Osteoblast (primary cell): ENCODE measurements around the gene MYLK4. TPM values are rescaled to one million over a fixed set of nuclear protein-coding genes. Genes with fewer than 3 reads are reported as not detected.
A peak's percentile ranks its signal among the peaks of the same experiment; 100 is the strongest.

Experiments used
- DNase-seq: peaks from one replicate; pipeline ENCODE4 v3.0.0; 2011; ENCODE audit warnings: low spot score, mixed read lengths; ENCODE audit not compliant: insufficient read length; ENCODE audit errors: missing footprints
- H2AFZ ChIP-seq: 2 replicates; pipeline ENCODE4 v1.6.0; 2011; ENCODE audit warnings: mild to moderate bottlenecking, low read length
- H3K27ac ChIP-seq: 2 replicates; pipeline ENCODE4 v1.5.1; 2011; ENCODE audit warnings: mild to moderate bottlenecking, low read depth, low read length, moderate library complexity
- H3K27me3 ChIP-seq: 2 replicates; pipeline ENCODE4 v1.6.0; 2012; ENCODE audit warnings: mild to moderate bottlenecking, control low read depth, inconsistent platforms, low read length, moderate library complexity; ENCODE audit not compliant: insufficient read depth
- H3K36me3 ChIP-seq: 2 replicates; pipeline ENCODE4 v1.5.1; 2011; ENCODE audit warnings: mild to moderate bottlenecking, low read length, control low read depth, moderate library complexity; ENCODE audit not compliant: insufficient read depth
- H3K4me1 ChIP-seq: 2 replicates; pipeline ENCODE4 v1.5.1; 2011; ENCODE audit warnings: mild to moderate bottlenecking, low read length, control low read depth, moderate library complexity; ENCODE audit not compliant: insufficient read depth
- H3K4me2 ChIP-seq: 2 replicates; pipeline ENCODE4 v1.6.0; 2011; ENCODE audit warnings: mild to moderate bottlenecking, low read length; ENCODE audit not compliant: insufficient read depth
- H3K4me3 ChIP-seq: fragments of 200-600 bp; sonication (generic); 3 replicates; pipeline ENCODE4 v1.5.1; 2012; ENCODE audit warnings: mild to moderate bottlenecking, low read length, inconsistent platforms; ENCODE audit not compliant: insufficient read depth
- H3K79me2 ChIP-seq: 2 replicates; pipeline ENCODE4 v1.6.0; 2012; ENCODE audit warnings: mild to moderate bottlenecking, low read length, control low read depth, inconsistent platforms; ENCODE audit not compliant: insufficient read depth
- H3K9me3 ChIP-seq: 2 replicates; pipeline ENCODE4 v1.5.1; 2011; ENCODE audit warnings: low read depth, low read length, control low read depth
- H4K20me1 ChIP-seq: 2 replicates; pipeline ENCODE4 v1.6.0; 2012; ENCODE audit warnings: mild to moderate bottlenecking, low read length, control low read depth; ENCODE audit not compliant: insufficient read depth
- total RNA-seq: library from RNA; depleted of rRNA; stranded (reverse); fragments of >200 nt; gene quantifications from 2 replicates; pipeline ENCODE4 v1.2.3, GENCODE V29; 2012
- TF ChIP-seq, protein P1 (sequence below): IDR thresholded peaks from 2 replicates; pipeline ENCODE4 v1.5.1; 2011; ENCODE audit warnings: mild to moderate bottlenecking, low read depth, low read length, moderate library complexity; ENCODE audit errors: extremely low read depth

The MYLK4 gene
- total RNA-seq, 1 donor, result 0.36 TPM

DNA sequence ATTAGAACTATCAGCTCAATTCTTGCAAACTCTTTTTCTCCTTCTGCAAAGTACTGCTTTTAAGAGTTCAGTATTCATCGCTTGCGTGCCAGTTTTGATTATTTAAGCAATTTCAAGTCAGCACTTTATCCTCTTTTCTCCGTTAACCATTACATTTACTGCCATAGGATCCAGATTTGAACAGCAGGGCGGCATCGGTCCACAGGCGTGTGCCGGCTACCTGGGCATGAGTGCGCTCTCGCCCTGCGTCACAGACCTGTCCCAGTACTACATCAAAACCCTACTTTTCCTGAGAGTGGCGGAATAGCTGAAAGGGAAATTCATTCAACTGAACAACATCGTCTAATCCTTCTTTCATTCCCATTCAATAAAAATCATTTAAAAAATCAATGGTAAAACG, 53.4 kb downstream of the MYLK4 start:
- no peak overlapping the region for H3K4me2 ChIP-seq
- H4K20me1 ChIP-seq, result no peaks in the 10 kb centered on the region
- H2AFZ ChIP-seq, result no peak overlapping the region
- no peaks in the 10 kb centered on the region for H3K4me1 ChIP-seq
- H3K36me3 ChIP-seq, result no peaks in the 10 kb centered on the region
- no peak for DNase-seq
- no peaks in the 10 kb centered on the region for H3K79me2 ChIP-seq
- TF ChIP-seq, protein P1, sequence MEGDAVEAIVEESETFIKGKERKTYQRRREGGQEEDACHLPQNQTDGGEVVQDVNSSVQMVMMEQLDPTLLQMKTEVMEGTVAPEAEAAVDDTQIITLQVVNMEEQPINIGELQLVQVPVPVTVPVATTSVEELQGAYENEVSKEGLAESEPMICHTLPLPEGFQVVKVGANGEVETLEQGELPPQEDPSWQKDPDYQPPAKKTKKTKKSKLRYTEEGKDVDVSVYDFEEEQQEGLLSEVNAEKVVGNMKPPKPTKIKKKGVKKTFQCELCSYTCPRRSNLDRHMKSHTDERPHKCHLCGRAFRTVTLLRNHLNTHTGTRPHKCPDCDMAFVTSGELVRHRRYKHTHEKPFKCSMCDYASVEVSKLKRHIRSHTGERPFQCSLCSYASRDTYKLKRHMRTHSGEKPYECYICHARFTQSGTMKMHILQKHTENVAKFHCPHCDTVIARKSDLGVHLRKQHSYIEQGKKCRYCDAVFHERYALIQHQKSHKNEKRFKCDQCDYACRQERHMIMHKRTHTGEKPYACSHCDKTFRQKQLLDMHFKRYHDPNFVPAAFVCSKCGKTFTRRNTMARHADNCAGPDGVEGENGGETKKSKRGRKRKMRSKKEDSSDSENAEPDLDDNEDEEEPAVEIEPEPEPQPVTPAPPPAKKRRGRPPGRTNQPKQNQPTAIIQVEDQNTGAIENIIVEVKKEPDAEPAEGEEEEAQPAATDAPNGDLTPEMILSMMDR, result no peak
- H3K4me3 ChIP-seq, result no peak overlapping the region
- H3K9me3 ChIP-seq, result no peaks in the 10 kb centered on the region
- no peak overlapping the region for H3K27ac ChIP-seq
- H3K27me3 ChIP-seq, result peaks cover 5% of the 10 kb centered on the region

DNA sequence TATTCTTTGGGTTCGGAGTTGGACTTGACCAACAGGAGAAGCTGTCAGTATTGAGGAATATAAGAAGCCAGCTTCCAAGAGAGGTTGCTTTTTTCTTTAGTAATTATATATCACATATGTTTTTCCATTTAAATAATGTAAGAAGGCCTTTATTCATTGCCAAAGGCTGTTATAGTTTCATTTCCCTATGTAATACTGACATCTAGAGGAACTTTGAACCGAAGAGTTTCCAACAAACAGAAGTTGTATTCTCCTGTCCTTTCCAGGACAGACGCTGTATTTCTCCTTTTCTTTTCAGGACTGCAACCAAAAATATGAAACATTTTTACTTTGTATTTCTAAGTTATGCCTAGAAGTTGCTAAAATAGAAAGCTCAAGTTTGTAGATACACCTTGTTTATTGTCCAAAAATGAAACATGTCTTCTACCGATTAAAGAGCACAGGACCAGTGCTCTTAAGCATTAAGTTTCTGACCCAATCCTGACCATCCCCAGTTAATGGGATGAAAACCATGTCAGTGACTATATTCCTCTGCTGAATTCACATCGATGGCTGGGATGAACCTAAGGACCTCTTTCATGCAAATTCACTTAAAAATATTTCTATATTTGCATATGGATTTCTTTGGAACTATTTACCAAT, 55.1 kb downstream of the MYLK4 start:
- H3K4me2 ChIP-seq, result peak overlapping the region; percentile 14
- H3K79me2 ChIP-seq, result no peaks in the 10 kb centered on the region
- no peak overlapping the region for H3K4me3 ChIP-seq
- no peak for DNase-seq
- no peaks in the 10 kb centered on the region for H3K9me3 ChIP-seq
- H2AFZ ChIP-seq, result no peak overlapping the region
- H3K27me3 ChIP-seq, result no peaks in the 10 kb centered on the region
- TF ChIP-seq, protein P1, result peak; percentile 67
- no peak overlapping the region for H3K27ac ChIP-seq
- no peaks in the 10 kb centered on the region for H3K36me3 ChIP-seq
- H4K20me1 ChIP-seq, result no peaks in the 10 kb centered on the region
- no peaks in the 10 kb centered on the region for H3K4me1 ChIP-seq

DNA sequence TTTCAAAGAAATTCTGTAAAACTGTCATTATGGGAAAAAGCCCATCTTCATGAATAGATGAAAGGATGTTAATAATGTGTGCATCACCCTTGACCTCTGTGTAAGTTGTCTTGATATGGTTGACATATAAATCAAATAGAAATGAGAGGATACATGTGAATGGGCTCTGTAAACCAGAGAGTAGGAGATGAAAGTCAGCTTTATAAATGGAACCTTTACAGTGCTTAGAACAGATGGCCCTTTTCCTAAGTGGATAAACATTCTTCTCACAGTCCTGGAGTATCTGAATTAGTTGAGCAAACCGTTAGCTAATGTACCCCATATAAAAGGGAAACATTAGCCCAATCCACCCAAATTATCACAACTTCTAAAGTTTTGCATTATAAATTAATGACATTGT, 57.5 kb downstream of the MYLK4 start:
- Histone ChIP-seq H4K20me1 (no peaks in the 10 kb centered on the region), H3K27me3 (no peaks in the 10 kb centered on the region), H2AFZ (no peak overlapping the region), H3K4me3 (no peak overlapping the region), H3K9me3 (no peaks in the 10 kb centered on the region), H3K79me2 (no peaks in the 10 kb centered on the region), H3K27ac (no peak overlapping the region), H3K4me1 (peaks cover 7% of the 10 kb centered on the region), H3K36me3 (no peaks in the 10 kb centered on the region), H3K4me2 (no peak overlapping the region)
- peak; percentile 68 for DNase-seq
- TF ChIP-seq, protein P1, result no peak

DNA sequence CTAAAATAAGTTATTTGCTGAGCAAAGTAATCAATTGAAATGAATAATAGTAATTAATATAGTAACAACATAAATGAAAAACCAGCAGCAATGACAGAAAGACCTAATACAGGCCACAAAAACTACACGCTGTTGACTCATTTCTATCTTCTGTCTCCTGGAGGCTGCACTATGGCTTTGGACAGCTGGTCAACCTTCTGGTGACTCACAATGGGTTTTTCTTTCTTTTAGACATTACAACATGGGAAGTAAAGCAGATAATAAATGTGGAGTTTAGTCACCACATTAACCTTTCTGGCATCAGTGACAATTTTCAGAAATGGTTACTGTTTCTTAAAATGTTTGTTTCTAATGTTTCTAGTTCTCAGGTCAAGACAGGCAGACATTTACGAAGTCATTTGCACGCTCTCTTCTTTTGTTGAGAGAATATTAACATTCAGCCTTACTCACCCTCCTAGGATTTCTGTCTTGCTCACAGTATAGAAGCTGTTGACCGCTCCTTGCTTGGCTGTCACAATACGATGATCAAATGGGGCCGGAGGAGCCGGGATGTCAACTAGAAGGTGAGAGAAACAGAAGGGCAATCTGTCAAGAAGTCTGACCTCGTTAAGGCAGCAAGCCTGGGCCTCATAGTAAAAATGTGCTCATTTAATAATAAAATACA, 62.2 kb downstream of the MYLK4 start:
- peak; percentile 97 for DNase-seq
- Histone ChIP-seq H3K36me3 (no peaks in the 10 kb centered on the region), H3K27me3 (no peaks in the 10 kb centered on the region), H4K20me1 (no peaks in the 10 kb centered on the region), H3K4me1 (peaks cover 18% of the 10 kb centered on the region), H3K79me2 (no peaks in the 10 kb centered on the region), H3K9me3 (no peaks in the 10 kb centered on the region), H2AFZ (peak overlapping the region; percentile 19), H3K27ac (peak overlapping the region; percentile 60), H3K4me2 (no peak overlapping the region), H3K4me3 (no peak overlapping the region)
- TF ChIP-seq, protein P1, result no peak
